GM21786 (cell line): ENCODE data around the gene NUP188.

Source experiments
- ATAC-seq: cut with Tn5 transposase; IDR thresholded peaks from one replicate; pipeline ENCODE4 v1.9.1; 2021; ENCODE audit not compliant: unreplicated experiment

The NUP188 gene

DNA sequence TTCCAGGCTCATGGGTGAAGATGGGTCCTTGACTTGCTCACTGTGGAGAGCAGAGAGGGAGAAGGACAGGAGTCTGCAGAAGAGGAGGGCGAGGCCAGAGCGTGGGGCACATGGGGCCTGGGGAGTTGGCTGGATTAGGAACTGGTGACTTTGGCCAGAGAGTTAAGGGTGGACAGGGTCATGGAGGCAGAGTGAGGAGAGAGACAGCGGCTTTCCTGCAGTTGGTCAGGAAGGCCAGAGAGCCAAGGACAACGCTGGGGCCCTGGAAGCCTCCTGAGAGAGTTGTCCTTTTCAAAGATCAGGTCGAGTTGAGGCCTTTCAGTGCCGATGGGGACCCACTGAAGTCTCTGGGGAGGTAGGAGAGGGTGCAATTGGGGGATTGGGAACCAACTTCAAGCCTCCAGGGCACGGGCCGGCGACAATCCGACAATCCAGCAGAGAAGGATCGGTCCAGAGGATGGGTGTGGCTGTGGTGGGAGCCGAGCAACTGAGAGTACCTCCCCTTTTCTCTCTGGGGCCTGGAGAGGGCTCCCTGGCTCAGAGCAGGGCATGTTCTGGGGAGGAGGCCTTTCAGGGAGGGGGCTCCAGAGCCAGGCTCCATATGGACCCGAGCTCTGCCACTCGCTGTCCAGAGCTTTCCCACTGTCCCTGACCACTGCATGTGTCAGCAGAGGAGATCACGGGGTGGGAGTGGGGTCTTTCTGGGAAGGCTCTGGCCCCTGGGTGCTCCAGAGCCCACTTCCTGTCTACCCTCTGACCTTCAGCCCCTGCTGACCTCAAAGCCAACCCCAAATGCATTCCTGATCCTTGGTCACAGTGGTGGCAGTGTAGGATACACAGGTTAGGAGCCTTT lies 34.2 kb upstream of the NUP188 start:
- no peak for ATAC-seq

- no peak for ATAC-seq
These were observed 33.3 kb upstream of the NUP188 start for GRCh38 chr9:128913995-128914772.

DNA sequence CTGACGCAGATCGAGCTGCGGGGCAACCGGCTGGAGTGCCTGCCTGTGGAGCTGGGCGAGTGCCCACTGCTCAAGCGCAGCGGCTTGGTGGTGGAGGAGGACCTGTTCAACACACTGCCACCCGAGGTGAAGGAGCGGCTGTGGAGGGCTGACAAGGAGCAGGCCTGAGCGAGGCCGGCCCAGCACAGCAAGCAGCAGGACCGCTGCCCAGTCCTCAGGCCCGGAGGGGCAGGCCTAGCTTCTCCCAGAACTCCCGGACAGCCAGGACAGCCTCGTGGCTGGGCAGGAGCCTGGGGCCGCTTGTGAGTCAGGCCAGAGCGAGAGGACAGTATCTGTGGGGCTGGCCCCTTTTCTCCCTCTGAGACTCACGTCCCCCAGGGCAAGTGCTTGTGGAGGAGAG lies 31.3 kb upstream of the NUP188 start:
- ATAC-seq = no peak

DNA sequence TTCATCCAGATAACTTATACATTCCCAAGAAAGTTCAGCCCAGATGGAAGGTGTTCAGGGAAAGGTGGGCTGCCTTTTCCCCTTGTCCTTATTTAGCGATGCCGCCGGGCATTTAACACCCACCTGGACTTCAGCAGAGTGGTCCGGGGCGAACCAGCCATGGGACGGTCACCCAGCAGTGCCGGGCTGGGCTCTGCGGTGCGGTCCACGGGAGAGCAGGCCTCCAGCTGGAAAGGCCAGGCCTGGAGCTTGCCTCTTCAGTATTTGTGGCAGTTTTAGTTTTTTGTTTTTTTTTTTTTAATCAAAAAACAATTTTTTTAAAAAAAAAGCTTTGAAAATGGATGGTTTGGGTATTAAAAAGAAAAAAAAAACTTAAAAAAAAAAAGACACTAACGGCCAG lies 30.8 kb upstream of the NUP188 start:
- ATAC-seq = no peak

GRCh38 chr9:128917151-128917849 lies 30.2 kb upstream of the NUP188 start:
- no peak for ATAC-seq

GRCh38 chr9:128918921-128919320 lies 28.6 kb upstream of the NUP188 start:
- ATAC-seq = no peak

GRCh38 chr9:128919402-128920089 lies 28.0 kb upstream of the NUP188 start:
- no peak for ATAC-seq

- ATAC-seq = no peak
These were observed 27.0 kb upstream of the NUP188 start, which contains the start of gene PHYHD1 for GRCh38 chr9:128920381-128921058. Gene PHYHD1, plus strand, starts transcription at chr9:128920982. Its CDS starts 1,342 bp downstream, at chr9:128922324.

GRCh38 chr9:128921881-128922763 lies 25.4 kb upstream of the NUP188 start:
- no peak for ATAC-seq

- ATAC-seq = no peak
These were observed 24.0 kb upstream of the NUP188 start for GRCh38 chr9:128923493-128923883.

DNA sequence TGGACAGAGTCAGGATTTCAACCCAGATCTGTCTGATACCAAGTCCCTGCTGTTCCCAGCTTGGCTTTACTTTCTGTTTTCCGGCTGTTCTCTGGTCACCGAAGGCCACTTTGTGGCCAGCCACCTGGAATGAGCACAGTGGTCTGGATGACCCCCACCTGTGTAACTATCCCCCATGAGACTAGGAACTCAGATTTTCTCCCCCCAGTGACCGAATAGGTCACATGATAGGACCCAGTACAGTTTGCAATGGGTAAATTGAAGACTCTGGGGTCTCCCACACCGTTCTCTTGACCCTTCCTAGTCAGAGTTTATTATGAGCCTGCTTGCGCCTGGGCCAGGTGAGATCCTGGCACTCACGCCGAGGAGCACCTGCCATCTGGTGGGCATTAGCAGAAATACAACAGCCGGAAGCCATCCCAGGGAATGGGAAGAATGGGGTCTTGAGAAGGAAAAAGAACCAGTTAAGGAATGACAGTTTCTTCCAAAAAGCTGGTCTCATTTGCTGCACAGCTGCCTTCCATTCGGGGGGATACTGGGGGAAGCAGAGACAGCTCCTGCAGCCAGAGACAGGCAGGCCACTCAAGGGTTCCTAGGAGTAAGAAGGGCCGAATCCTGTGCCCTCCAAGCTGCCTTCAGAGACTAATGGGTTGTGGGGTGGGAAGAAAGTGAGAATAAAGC lies 19.6 kb upstream of the NUP188 start:
- ATAC-seq = no peak

GRCh38 chr9:128928624-128929023 lies 18.9 kb upstream of the NUP188 start:
- no peak for ATAC-seq

DNA sequence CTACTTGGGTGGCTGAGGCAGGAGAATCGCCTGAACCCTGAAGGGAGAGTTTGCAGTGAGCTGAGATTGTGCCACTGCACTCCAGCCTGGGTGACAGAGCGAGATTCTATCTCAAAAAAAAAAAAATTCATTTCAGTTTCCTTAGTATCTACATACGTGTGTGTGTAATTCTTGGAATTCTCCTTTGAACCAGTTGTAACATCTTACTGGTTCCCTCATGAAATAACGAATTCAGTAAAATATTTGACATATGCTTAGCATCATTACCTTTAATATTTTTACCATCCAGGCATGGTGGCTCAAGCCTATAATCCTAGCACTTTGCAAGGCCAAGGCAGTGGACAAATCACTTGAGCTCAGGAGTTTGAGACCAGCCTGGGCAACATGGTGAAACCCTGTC lies 17.9 kb upstream of the NUP188 start:
- ATAC-seq = no peak

GRCh38 chr9:128933731-128934130 lies 13.8 kb upstream of the NUP188 start:
- no peak for ATAC-seq

DNA sequence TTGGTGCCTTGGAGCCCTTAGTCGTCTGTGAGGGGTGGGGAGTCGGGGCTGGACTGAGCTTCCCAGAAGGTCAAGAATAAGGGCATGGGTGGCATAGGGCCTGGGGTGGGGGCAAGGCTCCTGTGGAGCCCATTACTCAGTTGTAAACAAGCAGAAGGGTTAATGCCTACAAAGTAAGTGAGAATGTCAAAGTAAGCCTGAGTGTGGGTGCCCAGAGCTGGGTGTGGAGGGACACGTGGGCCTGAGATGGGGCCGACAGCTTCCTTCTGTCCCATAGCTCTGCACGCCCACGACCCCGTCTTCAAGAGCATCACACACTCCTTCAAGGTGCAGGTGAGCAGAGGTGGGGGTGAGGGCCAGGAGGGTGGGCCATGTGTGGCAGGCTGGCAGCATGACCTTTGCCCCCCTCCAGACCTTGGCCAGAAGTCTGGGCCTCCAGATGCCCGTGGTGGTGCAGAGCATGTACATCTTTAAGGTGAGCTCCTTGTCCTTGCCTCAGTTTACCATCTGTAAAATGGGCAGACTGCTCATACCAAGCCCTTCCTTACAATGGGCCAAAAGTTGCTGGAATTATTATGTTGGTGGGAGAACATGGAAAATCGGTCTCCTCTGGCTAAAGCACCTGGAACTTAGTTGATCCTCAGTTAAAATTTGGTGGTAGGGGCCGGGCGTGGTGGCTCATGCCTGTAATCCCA lies 11.2 kb upstream of the NUP188 start:
- no peak for ATAC-seq

GRCh38 chr9:128937310-128938165 lies 10.0 kb upstream of the NUP188 start:
- ATAC-seq = no peak

- no peak for ATAC-seq
These were observed 7.1 kb upstream of the NUP188 start for GRCh38 chr9:128940271-128940921.
